ENCODE data around the gene LEF1.

Gene LEF1

GRCh38 chr4:108169664-108170063 is 932 bp upstream of the LEF1 start:
- Histone ChIP-seq H3K36me3 (ENCODE audit: low read depth) (no peaks in the 10 kb centered on the region), H3K4me3 (ENCODE audit: severe bottlenecking) (no peak overlapping the region), H3K4me1 (ENCODE audit: insufficient read depth, poor library complexity, severe bottlenecking) (no peaks in the 10 kb centered on the region), H3K27ac (ENCODE audit: poor library complexity, severe bottlenecking) (no peak overlapping the region), H3K27me3 (ENCODE audit: insufficient read depth, poor library complexity, severe bottlenecking) (peaks cover 99% of the 10 kb centered on the region), H3K9me3 (ENCODE audit: severe bottlenecking) (no peaks in the 10 kb centered on the region)
- DNase-seq (ENCODE audit: low spot score) (no peak), ATAC-seq (ENCODE audit: low read depth) (no peak)
- no peak for TF ChIP-seq CTCF (IDR thresholded peaks at IDR 0.05; ENCODE audit: poor library complexity, severe bottlenecking)

- TF ChIP-seq CTCF (IDR thresholded peaks at IDR 0.05; ENCODE audit: poor library complexity, severe bottlenecking), result no peak
- DNase-seq (ENCODE audit: low spot score), result no peak
- peak; percentile 3; the same call in 1 of the 3 replicates for ATAC-seq (ENCODE audit: low read depth)
- H3K4me1 ChIP-seq (ENCODE audit: insufficient read depth, poor library complexity, severe bottlenecking), result no peaks in the 10 kb centered on the region
- peaks cover 99% of the 10 kb centered on the region for H3K27me3 ChIP-seq (ENCODE audit: insufficient read depth, poor library complexity, severe bottlenecking)
- peak overlapping the region; percentile 27 for H3K4me3 ChIP-seq (ENCODE audit: severe bottlenecking)
- H3K36me3 ChIP-seq (ENCODE audit: low read depth), result no peaks in the 10 kb centered on the region
- no peaks in the 10 kb centered on the region for H3K9me3 ChIP-seq (ENCODE audit: severe bottlenecking)
- no peak overlapping the region for H3K27ac ChIP-seq (ENCODE audit: poor library complexity, severe bottlenecking)
These were observed 517 bp downstream of the LEF1 start for GRCh38 chr4:108168160-108168670.

- no peak for TF ChIP-seq CTCF (IDR thresholded peaks at IDR 0.05; ENCODE audit: poor library complexity, severe bottlenecking)
- Histone ChIP-seq H3K4me1 (ENCODE audit: insufficient read depth, poor library complexity, severe bottlenecking) (no peaks in the 10 kb centered on the region), H3K36me3 (ENCODE audit: low read depth) (no peaks in the 10 kb centered on the region), H3K4me3 (ENCODE audit: severe bottlenecking) (no peak overlapping the region), H3K27me3 (ENCODE audit: insufficient read depth, poor library complexity, severe bottlenecking) (peaks cover 99% of the 10 kb centered on the region), H3K9me3 (ENCODE audit: severe bottlenecking) (no peaks in the 10 kb centered on the region), H3K27ac (ENCODE audit: poor library complexity, severe bottlenecking) (no peak overlapping the region)
- DNase-seq (ENCODE audit: low spot score) (no peak), ATAC-seq (ENCODE audit: low read depth) (peak; percentile 4; the same call in 1 of the 3 replicates)
These were observed 2.1 kb downstream of the LEF1 start for GRCh38 chr4:108166441-108167315.

GRCh38 chr4:108166038-108166437 is 2.7 kb downstream of the LEF1 start:
- no peaks in the 10 kb centered on the region for H3K4me1 ChIP-seq (ENCODE audit: insufficient read depth, poor library complexity, severe bottlenecking)
- H3K27me3 ChIP-seq (ENCODE audit: insufficient read depth, poor library complexity, severe bottlenecking), result peaks cover 98% of the 10 kb centered on the region
- DNase-seq (ENCODE audit: low spot score), result no peak

More at GRCh38 chr4:108166038-108166437, 2.7 kb downstream of the LEF1 start:
- Histone ChIP-seq H3K27ac (ENCODE audit: poor library complexity, severe bottlenecking) (no peak overlapping the region), H3K36me3 (ENCODE audit: low read depth) (no peaks in the 10 kb centered on the region), H3K9me3 (ENCODE audit: severe bottlenecking) (no peaks in the 10 kb centered on the region), H3K4me3 (ENCODE audit: severe bottlenecking) (no peak overlapping the region)
- ATAC-seq (ENCODE audit: low read depth), result no peak
- TF ChIP-seq CTCF (IDR thresholded peaks at IDR 0.05; ENCODE audit: poor library complexity, severe bottlenecking), result no peak

Measured in RWPE2 (cell line).